Astrocyte of the spinal cord (primary cell): Measurements from ENCODE around the gene ALDH2.

Experiments
- DNase-seq: peaks from one replicate; pipeline ENCODE4 v3.0.0; 2011; ENCODE audit warnings: low read depth, low spot score
- H3K4me3 ChIP-seq: 2 replicates; pipeline ENCODE4 v1.5.1; 2011; ENCODE audit warnings: low read depth, mild to moderate bottlenecking, low read length, moderate library complexity
- in situ Hi-C: cut with HindIII; loops from 2 replicates; pipeline ENCODE4 v1.10.0; 2017; ENCODE audit warnings: low sequenced_read_pairs
- TF ChIP-seq, protein P1 (sequence below): IDR thresholded peaks from 2 replicates; pipeline ENCODE4 v1.5.1; 2012; ENCODE audit warnings: low read depth, mild to moderate bottlenecking, low read length, inconsistent platforms

Gene ALDH2

DNA sequence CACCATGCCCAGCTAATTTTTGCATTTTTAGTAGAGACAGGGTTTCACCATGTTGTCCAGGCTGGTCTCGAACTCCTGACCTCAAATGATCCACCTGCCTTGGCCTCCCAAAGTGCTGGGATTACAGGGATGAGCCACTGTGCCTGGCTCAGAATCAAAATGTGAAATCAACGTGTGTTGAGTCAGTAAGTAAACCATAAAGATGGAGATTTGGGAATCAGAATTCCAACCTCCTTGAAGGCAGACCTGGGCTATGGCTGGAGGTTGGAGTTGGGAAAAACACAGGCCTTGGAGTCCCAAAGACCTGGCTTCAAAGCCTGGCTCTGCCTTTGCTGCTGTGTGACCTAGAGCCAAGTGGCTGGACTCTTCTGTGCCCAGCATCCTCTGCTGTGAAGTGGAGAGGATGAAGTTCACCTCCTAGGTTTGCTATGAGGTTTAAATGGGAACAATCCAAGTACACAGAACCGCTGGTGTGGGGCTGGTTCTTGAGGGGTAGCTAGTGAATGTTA lies 10.2 kb downstream of the ALDH2 start:
- no peak overlapping the region for H3K4me3 ChIP-seq
- no peak for DNase-seq
- TF ChIP-seq, protein P1, sequence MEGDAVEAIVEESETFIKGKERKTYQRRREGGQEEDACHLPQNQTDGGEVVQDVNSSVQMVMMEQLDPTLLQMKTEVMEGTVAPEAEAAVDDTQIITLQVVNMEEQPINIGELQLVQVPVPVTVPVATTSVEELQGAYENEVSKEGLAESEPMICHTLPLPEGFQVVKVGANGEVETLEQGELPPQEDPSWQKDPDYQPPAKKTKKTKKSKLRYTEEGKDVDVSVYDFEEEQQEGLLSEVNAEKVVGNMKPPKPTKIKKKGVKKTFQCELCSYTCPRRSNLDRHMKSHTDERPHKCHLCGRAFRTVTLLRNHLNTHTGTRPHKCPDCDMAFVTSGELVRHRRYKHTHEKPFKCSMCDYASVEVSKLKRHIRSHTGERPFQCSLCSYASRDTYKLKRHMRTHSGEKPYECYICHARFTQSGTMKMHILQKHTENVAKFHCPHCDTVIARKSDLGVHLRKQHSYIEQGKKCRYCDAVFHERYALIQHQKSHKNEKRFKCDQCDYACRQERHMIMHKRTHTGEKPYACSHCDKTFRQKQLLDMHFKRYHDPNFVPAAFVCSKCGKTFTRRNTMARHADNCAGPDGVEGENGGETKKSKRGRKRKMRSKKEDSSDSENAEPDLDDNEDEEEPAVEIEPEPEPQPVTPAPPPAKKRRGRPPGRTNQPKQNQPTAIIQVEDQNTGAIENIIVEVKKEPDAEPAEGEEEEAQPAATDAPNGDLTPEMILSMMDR, result no peak
- in situ Hi-C loops, result no loop called here

DNA sequence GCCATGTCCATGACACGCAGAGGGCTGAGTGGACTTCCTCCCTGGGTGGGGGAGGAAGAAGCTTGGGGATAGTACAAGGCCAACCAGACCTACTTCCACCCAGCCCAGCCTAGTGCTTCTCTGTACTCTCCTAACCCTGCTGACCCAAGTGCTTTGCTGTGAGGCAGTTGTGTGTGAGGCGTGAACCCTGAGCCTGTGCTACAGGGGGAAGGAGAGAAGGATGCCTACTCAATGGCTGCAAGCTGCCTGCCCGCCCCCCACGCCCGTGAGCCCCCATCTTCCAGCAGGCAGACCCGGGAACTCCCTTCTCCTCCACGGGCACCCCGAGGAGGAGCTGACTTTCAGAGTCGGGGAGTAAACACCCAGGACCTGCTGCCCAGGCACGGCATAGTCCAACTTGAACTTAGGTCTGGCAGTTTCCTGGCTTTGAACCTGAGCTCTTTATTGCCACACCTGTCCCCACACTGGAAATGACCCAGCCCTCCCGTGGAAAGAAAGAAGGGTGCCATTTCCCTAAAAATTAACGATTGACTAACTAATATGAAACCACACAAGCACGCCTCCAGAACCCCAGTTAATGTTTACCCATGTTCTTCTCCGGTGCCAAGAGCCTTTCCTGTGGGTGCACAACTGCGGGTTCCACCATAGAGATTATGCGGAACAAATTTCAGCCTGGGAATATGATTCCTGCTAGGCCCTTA lies 10.8 kb downstream of the ALDH2 start:
- TF ChIP-seq, protein P1, result no peak
- in situ Hi-C loops, result no loop called here
- DNase-seq, result no peak
- H3K4me3 ChIP-seq, result no peak overlapping the region

DNA sequence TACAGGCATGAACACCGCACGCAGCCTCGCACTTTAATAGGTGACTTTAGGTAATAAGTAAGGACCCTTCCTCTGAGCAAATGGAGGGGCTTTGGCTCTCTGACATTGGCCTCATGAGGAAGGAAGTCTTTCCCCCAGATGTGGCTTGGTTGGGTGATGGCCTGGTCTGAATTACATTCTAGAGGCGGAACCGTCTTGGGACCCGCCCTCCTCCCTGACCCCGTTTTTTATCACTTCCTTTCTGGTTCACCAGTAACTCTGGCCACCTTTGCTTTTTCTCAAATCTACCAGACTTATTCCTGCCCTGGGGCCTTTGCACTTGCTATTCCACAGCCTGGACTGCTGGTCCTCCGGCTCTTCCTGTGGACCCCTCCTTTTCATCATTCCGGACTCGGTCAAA lies 13.4 kb downstream of the ALDH2 start:
- TF ChIP-seq, protein P1, result no peak
- H3K4me3 ChIP-seq, result no peak overlapping the region
- in situ Hi-C loops, result no loop called here
- DNase-seq, result no peak

DNA sequence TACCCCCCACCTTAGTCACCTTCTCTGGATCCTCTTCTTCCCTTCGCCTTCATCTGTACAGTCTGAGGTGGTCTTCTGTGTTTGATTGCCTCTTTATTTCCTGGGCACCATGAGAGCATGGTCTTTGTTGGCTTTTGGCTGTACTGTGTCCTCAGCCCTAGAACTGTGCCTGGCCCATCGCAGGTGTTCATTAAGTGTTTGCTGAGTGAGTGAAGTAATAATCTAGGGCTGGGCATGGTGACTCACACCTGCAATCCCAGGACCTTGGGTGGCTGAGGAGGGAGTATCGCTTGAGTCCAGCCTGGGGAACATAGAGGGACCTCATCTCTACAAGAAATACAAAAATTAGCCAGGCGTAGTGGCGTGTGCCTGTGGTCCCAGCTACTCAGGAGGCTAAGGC lies 13.9 kb downstream of the ALDH2 start:
- H3K4me3 ChIP-seq, result no peak overlapping the region
- no peak for DNase-seq
- in situ Hi-C loops, result no loop called here
- TF ChIP-seq, protein P1, result no peak

DNA sequence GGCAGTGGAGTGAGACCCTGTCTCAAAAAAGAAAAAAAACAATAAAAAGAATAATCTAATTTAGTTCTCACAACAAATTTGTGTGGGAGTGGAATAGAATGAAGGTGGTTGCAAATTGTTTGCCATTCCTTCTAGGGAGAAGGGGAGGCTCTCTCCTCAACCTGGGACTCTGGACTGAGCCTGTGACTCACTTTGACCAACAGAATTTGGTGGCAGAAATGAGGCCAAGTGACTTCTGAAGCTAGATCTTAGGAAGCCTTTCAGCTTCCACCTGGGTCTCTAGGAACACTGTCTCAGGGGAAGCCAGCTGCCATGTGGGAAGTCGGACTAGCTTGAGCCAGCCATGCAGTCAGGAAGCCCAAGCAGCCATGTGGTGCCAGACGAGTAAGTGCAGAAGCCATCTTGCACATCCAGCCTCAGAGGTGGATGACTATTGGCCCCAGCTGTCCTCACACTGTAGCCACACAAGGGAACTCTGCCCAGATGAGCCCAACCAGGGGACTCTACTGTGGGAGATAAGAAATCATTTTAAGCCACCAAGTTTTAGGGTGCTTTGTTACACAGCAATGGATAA lies 14.4 kb downstream of the ALDH2 start:
- no peak overlapping the region for H3K4me3 ChIP-seq
- TF ChIP-seq, protein P1, result no peak
- DNase-seq, result no peak
- in situ Hi-C loops, result no loop called here

DNA sequence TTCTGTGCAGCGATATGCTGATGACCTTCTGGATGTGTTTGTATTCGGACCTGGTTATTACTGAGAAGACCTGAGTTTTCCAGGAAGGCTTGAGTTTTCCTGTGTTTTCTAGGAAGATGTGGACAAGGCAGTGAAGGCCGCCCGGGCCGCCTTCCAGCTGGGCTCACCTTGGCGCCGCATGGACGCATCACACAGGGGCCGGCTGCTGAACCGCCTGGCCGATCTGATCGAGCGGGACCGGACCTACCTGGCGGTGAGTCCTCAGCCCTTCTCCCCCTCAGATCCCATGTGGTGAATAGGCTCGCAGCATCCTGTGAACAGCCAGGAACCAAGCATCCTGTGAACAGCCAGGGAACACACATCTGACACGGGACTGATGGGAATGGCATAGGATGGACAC lies 16.3 kb downstream of the ALDH2 start:
- TF ChIP-seq, protein P1, result no peak
- in situ Hi-C loops, result no loop called here
- no peak overlapping the region for H3K4me3 ChIP-seq
- no peak for DNase-seq
